Measurements from ENCODE around the gene SLC2A4.
"Not testable (repeated sequence)": the region's sequence is repeated elsewhere in the genome, so short reads cannot be mapped to it uniquely, and the experiment has no call there.

SLC2A4 gene

GRCh38 chr17:7324438-7324779, 42.9 kb downstream of the SLC2A4 start:
- no peak for DNase-seq (ENCODE audit: low read depth)

GRCh38 chr17:7325031-7325528, 43.6 kb downstream of the SLC2A4 start:
- DNase-seq (ENCODE audit: low read depth), result no peak

- no peak for DNase-seq (ENCODE audit: low read depth)
Measured at GRCh38 chr17:7326186-7326585, 44.7 kb downstream of the SLC2A4 start.

GRCh38 chr17:7327056-7327455, 45.5 kb downstream of the SLC2A4 start:
- no peak for DNase-seq (ENCODE audit: low read depth)

GRCh38 chr17:7327501-7327900, 46.0 kb downstream of the SLC2A4 start:
- no peak for DNase-seq (ENCODE audit: low read depth)

- no peak for DNase-seq (ENCODE audit: low read depth)
Measured at GRCh38 chr17:7328009-7328408, 46.5 kb downstream of the SLC2A4 start.

GRCh38 chr17:7328840-7329373, 47.4 kb downstream of the SLC2A4 start, which contains the start of gene NEURL4:
Gene NEURL4, minus strand, starts transcription at chr17:7329335. Its CDS starts 23 bp downstream, at chr17:7329312.
- DNase-seq (ENCODE audit: low read depth), result no peak

- peak; percentile 93 for DNase-seq (ENCODE audit: low read depth)
Measured at GRCh38 chr17:7329374-7329996, 48.0 kb downstream of the SLC2A4 start.

GRCh38 chr17:7329997-7330637, 48.6 kb downstream of the SLC2A4 start:
- peak; percentile 58 for DNase-seq (ENCODE audit: low read depth)

- no peak for DNase-seq (ENCODE audit: low read depth)
Measured at GRCh38 chr17:7330638-7331015, 49.1 kb downstream of the SLC2A4 start.

GRCh38 chr17:7332111-7332510, 50.6 kb downstream of the SLC2A4 start:
- DNase-seq (ENCODE audit: low read depth), result no peak

GRCh38 chr17:7332600-7333069, 51.1 kb downstream of the SLC2A4 start:
- DNase-seq (ENCODE audit: low read depth), result not testable (repeated sequence)

- no peak for DNase-seq (ENCODE audit: low read depth)
Measured at GRCh38 chr17:7334938-7335538, 53.5 kb downstream of the SLC2A4 start.

- not testable (repeated sequence) for DNase-seq (ENCODE audit: low read depth)
Measured at GRCh38 chr17:7335765-7336164, 54.2 kb downstream of the SLC2A4 start.

GRCh38 chr17:7336240-7337175, 55.0 kb downstream of the SLC2A4 start, which contains the start of gene ACAP1:
Gene ACAP1, plus strand, starts transcription at chr17:7336529. Its CDS starts 206 bp downstream, at chr17:7336735.
- DNase-seq (ENCODE audit: low read depth), result peak; percentile 76

GRCh38 chr17:7337600-7337999, 56.1 kb downstream of the SLC2A4 start:
- DNase-seq (ENCODE audit: low read depth), result not testable (repeated sequence)

Measured in activated gamma-delta T cell treated with anti-CD3 and anti-CD28 coated beads, Interleukin-2, amount 50 U/mL, for 16 hours (primary cell).